GM10266 (cell line): Measurements from ENCODE around the gene RXRA.

Experiments used
- DNase-seq: peaks from one replicate; pipeline ENCODE4 v3.0.0; 2012; ENCODE audit errors: extremely low spot score
- TF ChIP-seq, protein P1 (sequence below): IDR thresholded peaks from 2 replicates; pipeline ENCODE4 v1.5.1; 2012; ENCODE audit warnings: mild to moderate bottlenecking, low read depth; ENCODE audit not compliant: control insufficient read depth, insufficient read depth; ENCODE audit errors: missing control alignments

The RXRA gene

DNA sequence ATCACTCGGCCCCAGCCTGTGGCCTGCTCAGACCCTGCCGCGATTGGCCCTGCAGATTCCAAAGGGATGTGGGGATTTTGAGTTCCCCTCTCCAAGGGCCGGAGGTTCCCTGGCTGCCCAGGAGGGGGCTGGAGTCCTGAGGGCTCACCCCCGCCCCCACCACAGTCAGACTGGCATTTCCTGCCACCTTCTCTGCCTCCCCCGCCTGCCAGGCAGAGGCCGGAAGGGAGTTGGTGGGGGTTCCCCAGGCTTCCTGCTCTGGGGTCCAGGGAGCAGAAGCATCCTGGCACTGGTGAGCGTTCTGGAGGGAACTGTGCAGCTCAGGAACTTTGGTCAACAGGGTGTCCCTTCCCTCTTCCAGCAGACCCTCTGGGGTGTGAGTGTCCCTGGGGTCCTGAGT lies 70.6 kb downstream of the RXRA start:
- DNase-seq, result no peak
- TF ChIP-seq, protein P1, sequence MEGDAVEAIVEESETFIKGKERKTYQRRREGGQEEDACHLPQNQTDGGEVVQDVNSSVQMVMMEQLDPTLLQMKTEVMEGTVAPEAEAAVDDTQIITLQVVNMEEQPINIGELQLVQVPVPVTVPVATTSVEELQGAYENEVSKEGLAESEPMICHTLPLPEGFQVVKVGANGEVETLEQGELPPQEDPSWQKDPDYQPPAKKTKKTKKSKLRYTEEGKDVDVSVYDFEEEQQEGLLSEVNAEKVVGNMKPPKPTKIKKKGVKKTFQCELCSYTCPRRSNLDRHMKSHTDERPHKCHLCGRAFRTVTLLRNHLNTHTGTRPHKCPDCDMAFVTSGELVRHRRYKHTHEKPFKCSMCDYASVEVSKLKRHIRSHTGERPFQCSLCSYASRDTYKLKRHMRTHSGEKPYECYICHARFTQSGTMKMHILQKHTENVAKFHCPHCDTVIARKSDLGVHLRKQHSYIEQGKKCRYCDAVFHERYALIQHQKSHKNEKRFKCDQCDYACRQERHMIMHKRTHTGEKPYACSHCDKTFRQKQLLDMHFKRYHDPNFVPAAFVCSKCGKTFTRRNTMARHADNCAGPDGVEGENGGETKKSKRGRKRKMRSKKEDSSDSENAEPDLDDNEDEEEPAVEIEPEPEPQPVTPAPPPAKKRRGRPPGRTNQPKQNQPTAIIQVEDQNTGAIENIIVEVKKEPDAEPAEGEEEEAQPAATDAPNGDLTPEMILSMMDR, result no peak

DNA sequence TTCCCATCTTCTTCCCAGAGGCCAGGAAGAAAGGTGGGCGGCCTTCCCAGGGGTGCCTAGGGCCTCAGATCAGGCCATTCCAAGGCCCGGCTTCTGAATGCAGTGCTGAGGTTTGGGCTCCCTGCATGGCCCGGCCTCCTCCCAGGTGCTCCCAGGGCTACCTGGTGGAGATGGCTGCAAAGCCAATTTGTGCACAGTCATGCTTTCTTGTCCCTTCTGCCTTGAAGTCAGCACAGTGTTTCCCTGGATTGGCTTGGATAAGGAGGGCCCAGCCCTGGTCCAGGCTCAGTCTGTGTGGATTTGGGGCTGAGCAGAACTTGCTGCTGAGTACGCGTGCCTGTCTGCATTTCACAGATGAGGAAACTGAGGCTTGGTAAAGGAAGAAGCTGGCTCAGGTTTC lies 72.5 kb downstream of the RXRA start:
- TF ChIP-seq, protein P1, result no peak
- DNase-seq, result no peak

DNA sequence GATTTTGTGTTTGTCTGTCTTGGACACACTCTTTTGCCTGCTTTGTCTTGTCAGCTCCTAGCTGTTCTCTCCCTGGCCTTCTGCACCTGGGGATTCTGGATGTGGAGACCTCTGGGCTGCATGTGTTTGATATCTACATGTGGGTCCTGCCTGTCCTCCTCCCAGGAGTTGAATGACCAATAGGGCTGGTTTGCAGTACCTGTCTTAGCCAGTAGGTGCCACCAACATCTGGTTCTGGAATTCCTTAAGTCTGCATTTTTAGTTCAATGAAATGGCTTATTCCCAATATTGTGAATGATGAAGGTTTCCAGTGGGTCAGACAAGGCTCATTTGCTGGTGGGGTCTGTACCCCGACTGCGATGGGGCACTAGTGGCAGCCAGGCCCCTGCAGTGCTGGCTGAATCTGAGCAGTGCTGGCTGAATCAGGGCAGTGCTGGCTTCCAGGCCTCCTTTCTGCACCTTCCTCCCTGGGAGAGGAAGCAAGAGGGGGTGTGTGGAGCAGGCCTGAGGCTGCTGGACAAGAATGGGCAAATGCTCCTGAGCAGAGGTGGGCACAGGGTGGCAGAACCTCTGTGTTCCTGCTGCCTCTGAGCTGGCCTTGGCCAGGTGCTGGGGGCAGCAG lies 73.3 kb downstream of the RXRA start:
- DNase-seq, result no peak
- TF ChIP-seq, protein P1, result peak; percentile 45

DNA sequence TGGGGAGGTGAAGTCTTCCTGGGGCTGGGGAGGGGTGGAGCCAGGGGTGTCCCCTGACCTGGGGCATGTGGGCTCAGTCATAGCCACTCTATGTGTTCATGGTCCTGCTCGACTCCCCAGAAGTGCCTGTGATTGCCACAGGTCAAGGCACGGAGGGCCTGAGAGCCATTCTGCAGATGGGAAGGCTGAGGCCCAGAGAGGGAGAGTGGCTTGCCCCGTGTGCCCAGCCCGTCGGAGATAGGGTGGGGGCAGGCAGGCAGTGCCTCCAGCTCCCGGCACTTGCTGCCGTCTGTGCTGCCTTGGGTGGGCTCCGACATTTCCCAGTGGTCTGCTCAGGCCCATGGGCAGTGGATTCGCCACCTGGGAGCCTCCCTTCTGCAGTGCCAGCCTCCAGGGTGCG lies 74.0 kb downstream of the RXRA start:
- no peak for DNase-seq
- TF ChIP-seq, protein P1, result no peak

DNA sequence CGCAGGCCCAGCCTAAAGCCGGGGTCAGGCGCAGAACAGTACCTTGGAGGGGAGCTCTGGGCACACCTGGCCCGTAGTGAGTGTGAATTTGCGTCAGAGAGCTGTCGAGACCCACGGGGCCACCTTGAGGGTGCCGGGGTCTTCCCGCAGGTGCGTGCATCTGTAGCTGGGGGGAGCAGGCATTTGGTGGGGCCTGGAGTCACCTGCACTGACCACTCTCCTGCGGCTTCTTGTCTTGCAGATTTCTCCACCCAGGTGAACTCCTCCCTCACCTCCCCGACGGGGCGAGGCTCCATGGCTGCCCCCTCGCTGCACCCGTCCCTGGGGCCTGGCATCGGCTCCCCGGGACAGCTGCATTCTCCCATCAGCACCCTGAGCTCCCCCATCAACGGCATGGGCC lies 75.1 kb downstream of the RXRA start:
- DNase-seq, result no peak
- TF ChIP-seq, protein P1, result no peak

DNA sequence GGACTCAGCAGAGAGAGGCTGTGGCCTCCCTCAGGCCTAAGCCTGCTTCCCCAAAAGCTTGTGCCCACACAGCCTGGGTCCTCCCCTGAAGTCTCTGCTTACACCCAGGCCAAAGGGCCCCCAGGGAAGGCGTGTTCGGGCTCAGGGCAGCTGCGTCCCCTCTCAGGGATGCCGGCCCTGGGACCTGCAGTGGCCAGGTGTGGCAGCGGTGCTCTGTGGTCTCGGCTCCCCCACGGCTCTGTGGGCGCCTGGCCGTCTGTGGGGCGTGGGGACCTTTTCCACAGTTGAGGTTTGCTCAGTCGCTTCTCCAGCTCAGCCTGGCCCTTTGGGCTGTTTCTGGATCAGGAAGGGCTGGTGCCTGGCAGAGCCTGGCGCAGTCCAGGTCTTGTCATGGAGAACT lies 75.9 kb downstream of the RXRA start:
- TF ChIP-seq, protein P1, result no peak
- DNase-seq, result no peak

DNA sequence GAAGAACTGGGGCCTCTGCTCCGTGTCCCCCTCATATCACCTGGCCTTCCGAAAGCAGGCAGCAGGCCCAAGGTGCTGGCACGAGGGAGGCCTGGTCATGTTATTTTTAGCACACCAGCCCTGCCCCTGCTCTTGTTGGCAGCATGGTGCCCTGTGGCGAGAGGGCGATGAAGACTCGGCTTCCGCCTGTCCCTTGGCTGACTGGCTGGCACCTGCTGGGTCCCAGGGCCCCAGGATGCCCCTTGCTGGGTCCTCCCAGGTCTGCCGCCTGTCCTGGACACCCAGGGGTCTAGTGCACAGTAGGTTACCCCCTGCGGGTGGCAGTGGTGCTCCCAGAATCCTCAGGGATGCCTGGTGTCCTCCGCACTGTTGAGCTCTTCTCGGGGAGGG lies 77.0 kb downstream of the RXRA start:
- no peak for DNase-seq
- TF ChIP-seq, protein P1, result no peak
